HG03064 (cell line): ENCODE measurements around the gene IL15RA.
"Not testable (repeated sequence)": the region's sequence is repeated elsewhere in the genome, so short reads cannot be mapped to it uniquely, and the experiment has no call there.

Experiments
- ATAC-seq: cut with Tn5 transposase; IDR thresholded peaks from one replicate; pipeline ENCODE4 v1.9.1; 2021; ENCODE audit warnings: low read depth; ENCODE audit not compliant: unreplicated experiment

IL15RA gene

DNA sequence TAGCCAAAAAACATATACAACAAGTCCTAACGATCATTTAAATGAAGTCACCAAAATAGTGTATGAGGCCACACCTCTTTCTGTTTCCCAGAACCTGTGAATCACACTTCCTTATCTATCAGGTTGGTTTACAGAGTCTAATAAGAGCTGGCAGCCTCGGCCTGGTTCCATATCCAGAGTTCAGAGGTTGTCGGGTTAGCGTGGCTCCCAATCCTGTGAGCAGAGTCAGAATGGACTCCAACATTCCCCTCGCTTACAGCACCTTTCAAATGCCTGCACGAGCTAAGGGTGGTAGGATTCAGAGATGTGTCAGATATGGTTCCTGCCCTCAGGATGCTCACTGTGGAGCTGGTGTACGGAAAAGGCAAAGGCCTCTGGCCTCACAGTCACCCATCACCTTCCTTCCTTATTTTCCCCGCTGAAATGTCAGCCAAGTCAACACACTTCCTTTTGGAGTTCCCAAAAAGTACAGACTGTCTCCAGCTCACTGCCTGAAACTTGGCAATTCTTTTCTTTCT, 6.0 kb downstream of the IL15RA start:
- ATAC-seq, result no peak

DNA sequence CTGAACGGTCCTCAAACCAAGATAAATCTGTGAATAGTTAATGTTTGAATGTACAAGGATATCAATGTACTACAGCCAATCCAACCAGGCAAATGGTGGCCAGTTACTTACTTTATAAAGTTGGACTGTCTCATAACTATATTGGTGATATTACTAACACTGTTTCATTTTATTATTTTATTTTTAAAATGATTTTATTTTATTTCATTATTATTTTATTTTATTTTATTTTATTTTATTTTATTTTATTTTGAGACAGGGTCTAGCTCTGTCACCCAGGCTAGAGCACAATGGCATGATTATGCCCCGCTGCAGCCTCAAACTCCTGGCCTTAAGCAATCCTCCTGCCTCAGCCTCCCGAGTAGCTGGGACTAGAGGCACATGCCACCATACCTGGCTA, 6.8 kb downstream of the IL15RA start:
- ATAC-seq, result no peak

DNA sequence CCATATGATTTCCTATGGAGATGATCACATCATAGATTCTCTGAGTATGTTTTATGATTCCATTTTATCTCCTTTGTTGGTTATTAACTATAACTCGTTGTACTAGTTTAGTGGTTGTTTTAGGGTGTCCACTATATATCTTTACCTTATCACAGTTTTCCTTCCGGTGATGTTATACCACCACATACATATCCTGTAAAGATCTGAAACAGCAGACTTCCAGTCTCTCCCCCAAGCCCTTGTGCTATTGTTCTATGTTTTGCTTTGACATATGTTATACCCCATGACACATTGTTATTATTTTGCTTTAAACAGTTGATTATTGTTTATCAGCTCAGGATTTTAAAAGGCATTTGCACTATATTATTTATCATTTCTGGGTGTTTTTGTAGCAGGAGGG, 7.3 kb downstream of the IL15RA start:
- no peak for ATAC-seq

DNA sequence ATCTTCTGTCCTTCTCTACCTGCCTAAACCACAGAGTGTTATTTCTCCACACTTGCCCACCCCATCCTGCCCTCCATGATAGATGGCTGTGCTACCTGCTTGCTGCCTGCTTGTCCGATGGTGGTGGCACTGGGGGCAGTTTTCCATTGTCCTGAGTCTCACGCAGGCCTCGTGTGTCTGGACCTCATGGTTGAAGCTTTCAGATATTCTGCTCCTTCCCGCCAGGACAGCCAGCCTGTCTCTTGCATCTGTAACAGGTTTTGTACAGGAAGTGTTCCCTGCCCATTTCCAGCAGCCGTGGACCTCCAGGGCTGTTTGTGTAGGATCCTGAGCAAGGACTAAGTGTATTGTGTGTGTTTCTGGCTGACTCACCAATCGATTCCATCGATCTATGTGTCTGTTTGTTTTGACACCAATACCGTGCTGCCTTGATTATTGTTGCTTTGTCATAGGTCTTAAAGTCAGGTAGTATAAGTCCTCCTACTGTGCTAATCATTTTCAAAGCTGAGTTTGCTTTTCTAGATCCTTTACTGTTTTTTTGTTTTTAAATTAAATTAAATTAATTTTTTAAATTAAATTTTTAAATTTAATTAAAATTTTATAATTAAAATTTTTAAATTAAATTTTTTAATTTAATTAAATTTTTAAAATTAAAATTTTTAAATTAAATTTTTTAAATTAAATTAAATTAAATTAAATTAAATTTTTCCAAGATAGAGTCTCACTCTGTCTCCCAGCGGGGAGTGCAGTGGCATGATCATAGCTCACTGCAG, 8.5 kb downstream of the IL15RA start:
- ATAC-seq, result no peak

DNA sequence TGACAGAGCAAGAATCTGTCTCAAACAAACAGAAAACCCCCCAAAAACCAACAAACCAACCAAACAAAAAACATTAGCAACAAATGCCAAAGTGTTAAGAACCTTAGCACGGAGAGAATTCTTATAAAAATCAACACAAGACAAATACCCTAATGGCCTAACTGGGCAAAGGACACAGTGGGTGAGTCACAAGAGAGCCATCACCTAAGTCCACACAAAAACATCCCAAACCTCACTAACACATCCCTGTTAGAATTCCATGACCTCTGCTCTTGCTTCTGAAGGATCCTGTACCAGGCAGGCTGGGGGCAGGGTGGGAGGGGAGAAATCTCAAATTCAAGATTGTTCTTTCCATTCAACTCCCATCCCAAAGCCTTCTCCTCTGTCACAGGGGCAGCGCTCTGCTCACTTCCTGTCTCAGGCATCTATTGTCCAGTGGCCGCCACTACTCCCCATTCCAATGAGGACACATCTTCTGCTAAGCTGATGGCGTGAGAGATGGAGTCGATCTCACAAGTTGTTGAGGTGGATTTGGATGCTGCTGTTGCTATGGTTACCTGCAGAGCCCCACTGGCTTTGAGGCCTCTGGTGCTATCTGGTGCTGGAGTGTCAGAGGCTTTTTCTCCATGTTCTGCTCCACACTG, 9.2 kb downstream of the IL15RA start:
- ATAC-seq, result no peak

DNA sequence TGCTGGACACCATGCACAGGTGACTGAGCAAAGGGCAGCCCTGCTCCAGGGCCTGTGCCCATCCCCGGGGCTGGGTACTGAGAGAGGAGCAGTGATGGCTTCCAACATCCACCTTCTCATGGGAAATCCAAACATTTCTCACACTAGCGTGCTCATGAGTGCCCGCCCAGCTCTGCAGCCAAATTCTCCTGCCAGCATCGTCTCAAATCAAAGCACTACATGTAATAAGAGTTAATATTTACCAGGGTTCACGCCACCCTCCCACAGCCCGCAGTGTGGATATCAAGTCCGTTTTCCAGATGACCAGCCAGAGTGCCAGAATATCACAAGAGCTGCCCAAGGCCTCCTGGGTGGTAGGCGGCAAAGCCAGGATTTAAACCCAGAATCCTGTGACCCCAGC, 12.1 kb downstream of the IL15RA start:
- no peak for ATAC-seq

DNA sequence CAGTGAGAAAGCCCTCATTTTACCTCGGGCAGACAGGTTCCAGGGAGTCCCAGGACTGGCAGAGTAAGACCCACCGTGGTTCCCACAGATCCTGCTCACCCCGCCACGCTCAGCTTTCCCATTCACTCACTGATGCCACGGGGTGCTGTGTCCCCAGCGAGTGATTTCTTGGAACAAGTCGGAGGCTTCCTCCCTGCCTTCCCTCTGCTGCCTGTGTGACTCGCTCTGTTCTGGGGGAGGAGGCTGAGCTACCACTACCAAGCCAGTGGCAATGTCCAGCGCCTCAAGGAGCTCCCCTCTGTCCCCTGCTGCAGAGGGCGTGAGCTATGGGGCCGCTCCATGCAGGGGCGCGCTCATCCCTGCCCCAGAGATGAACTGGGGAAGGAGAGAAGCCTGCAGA, 12.6 kb downstream of the IL15RA start:
- no peak for ATAC-seq

DNA sequence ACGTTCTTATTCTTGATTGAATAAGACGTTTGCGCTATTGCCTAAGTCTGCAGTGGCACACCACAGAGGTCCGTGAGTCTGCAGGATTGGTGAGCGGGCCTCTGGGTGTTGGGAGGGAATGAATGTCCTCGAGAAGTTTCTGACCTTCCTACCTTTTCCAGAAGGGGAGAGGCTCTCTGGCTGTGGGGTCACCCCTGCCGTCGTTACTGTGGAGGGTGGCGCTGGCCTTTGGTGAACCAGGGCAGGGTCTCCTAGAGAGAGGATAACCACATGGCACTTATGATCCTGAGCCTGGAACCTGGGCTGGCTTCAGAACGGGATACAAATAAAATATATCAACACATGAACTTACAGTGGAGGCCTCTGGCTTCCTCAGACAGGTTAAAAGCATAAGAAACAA, 13.8 kb downstream of the IL15RA start:
- ATAC-seq, result no peak

DNA sequence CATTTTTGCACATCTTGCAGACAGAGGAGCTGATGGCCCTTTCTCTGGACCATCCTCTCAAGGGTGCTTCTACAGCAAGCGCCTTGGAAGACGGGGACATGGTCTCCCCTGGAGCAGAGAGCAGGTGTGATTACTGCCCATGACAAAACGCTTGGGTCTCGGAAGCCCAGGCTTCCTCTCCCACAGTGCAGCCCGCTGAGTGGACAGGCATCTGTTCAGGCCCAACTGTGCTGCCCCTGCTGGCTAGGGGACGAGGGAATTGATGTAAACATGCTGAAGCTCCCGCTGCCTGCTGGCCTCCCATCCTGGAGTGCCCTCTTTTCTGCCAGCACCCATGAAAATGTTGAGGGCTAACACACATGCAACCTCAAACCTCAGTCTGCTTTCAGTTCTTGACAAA, 14.3 kb downstream of the IL15RA start:
- no peak for ATAC-seq

DNA sequence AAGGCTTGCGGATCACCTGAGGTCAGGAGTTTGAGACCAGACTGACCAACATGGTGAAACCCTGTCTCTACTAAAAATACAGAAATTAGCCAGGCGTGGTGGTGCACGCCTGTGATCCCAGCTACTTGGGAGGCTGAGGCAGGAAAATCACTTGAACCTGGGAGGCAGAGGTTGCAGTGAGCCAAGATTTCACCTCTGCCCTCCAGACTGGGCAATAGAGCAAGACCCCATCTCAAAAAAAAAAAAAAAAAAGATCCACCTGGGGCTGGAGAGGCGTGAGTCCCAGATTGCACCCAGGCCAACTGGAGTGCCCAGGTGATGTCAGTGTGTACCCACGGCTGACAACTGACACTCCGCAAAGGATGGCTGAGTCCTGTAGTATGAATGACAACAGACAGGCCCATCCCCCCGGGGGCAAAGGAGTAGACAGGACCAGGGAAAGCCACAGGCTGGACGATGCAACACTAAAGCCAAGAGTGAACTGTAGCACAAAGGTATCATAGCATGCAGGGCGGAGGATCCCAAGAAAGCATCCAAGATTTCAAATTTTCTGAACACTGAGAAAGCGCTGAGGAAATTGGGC, 14.9 kb downstream of the IL15RA start:
- not testable (repeated sequence) for ATAC-seq

DNA sequence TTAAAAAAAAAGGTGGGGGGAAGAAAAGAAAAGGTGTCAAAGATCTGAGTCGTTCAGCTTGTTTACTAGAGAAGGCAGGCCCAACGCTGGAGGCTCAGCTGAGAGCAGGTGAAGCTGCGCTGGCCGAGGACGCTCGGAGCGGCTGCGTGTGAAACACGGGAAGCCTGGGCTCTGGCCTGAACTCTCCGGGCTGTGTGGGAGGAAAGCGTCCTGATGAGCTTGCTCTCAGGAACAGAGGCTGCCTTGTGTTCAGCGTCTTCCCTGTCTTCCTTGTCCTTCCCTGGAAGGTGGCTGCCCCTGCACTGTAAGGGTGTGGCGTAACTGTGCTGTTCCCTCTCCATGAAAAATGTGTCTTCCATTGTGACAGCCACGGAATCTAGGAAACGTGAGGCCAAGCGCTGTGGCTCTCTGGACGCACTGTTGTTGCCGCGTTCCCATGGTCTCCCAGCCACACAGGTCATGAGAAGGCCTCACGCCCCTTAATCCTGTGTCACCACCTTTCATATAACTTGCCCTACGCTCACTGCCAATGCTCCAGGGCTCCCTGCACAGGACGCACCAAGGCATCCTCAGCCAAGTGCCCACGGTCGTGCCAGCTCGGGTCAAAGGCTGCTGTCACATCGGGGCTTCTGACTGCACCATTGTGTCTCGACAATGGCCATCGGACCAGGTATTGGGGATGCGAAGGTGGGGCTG, 15.8 kb downstream of the IL15RA start:
- no peak for ATAC-seq

DNA sequence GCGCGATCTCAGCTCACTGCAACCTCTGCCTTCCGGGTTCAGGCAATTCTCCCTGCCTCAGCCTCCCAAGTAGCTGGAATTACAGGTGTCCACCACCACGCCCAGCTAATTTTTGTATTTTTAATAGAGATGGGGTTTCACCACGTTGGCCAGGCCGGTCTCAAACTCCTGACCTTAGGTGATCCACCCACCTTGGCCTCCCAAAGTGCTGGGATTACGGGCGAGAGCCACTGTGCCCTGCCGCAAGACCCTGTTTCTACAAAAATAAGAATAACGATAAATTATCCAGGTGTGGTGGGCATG, 16.4 kb downstream of the IL15RA start:
- not testable (repeated sequence) for ATAC-seq

DNA sequence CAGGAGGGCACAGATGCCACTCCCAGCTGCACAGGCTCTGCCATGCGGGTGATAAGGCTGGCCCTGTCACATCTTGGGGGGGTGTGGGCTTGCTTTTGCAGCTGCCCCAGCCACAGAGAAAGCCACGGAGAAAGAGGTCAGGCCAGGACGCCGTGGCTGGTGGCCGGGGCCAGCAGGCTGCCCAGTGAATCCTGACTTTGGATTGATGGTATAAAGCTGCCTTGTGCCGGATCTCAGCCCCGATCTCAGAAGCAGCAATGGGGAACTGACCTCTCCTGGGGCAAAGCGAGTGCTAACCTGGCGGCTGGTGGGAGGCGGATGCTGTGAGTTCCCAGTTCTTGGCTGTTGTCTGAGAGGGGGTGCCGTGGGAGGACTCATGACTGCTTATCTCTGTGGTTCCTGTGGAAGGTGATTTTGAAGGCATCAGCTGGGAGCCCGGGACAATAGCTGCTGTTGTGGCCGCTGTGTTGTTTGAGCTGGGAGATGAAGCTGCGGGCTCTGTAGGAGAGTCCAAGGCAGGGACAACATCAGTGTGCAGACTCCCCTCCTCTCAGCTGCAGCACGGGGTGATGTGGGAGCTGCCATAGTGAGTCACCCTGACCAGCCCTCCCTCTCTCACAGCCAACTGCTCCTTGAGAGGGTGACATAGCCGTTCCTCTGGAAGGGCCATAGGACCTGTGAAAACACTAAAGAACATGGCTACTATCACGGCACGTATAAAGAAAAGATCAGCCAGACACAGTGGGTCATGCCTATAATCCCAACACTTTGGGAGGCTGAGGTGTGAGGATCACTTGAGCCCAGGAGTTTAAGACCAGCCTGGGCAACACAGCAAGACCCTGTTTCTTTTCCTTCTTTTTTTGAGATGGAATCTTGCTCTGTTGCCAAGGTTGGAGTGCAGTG, 17.0 kb downstream of the IL15RA start:
- no peak for ATAC-seq

DNA sequence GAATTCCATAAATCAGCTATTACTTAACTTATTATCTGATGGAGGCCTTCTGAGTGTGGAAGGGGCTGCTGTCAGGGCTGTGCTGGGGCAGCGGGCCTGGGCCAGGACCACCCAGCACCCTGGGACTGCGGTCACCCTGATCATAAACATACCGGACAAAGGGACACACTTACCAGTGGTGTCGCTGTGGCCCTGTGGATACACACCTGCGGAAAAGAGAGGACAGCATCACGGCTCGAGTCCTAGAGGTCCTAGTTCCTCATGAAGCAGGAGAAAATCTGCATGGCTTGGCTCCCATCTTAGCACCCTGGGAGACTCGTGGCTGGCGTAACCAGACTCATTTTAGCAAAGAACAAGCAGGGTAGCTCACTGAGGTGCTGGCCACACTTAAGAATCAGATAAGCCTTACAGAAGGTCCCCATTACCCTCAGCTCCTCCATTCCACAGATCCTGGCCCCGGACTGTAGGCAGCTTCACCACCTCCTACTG, 17.7 kb downstream of the IL15RA start:
- no peak for ATAC-seq

DNA sequence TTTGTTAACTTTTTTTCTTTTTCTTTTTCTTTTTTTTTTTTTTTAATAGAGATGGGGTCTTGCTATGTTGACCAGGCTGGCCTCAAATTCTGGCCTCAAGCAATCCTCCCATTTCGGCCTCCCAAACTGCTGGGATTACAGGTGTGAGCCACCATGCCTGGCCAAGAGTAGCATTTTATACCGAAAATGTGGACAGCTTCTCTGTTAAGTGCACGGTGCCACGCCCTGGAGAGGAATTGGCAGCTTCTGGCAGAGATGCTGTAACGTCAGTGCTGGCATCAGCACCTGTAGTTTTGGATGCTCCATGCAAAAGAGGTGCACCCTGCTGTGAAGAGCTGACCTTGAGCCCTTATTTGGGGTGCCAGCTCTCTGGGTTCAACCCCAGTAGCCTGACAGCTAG, 18.2 kb downstream of the IL15RA start:
- no peak for ATAC-seq

DNA sequence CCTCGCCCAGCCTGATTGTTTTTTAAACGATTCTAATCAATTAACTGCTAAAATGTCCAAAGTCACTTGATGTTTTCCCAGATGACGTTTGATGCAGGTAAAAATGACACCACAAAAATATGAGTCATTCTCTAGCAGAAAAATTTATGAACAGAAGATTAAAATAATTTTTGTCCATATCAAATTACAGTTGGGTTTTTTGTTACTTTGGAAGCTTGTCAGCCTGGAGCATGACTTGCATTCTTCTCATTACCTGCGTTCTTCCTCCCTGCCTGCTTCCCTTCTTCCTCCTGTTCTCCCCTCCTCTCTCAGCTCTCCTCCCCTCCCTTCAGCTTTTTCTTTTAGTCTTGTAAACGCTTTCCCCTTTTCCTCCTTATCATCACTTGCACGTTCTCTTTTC, 18.7 kb downstream of the IL15RA start:
- no peak for ATAC-seq

DNA sequence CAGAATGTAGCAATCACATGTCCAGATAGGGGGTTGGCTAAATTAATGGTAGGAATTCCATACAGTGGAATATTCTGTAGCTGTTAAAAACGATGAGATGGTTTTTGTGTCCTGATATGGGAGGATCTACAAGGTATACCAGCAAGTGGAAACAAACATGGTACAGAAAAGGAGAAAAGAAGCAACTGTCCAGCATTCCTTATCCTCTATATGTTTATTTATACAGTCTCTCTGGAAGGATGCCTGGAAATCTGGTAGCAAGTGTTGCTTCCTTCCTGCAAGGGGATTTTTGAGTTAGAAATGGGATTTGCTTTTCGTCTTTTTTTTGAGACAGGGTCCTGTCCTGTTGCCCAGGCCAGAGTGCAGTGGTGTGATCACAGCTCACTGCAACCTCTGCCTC, 19.3 kb downstream of the IL15RA start:
- no peak for ATAC-seq

DNA sequence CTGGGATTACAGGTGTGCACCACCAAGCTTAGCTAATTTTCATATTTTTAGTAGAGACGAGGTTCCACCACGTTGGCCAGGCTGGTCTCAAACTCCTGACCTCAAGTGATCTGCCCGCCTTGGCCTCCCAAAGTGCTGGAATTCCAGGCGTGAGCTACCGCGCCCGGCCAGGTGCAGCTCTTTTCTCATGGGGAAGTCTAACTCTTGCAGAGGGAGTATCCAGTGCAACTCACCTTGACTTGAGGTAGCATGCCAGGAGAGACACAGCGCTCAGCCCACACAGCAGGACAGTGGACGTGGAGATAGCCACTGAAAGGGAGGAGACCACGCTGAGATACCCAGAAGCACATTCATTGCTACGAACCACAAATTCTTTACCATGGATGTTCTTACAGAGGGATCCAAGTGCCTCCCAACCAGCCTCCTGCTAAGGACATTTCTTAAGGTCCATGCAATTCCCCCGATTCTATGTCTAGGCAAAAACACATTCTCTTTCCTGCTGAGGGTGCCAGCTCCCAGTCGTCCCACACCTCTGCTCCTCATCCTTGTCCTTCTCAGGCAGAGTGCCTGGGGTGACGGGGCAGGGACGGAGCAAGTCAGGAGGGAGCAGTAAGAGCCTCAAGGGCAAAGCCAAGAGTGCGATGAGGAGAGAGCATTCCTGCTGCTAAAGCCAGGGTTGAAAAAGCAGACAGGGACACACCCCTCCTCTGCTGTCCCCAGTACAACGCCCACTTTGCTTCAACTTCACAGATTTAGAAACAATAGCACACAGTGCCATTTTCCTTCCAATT, 21.0 kb downstream of the IL15RA start:
- no peak for ATAC-seq

DNA sequence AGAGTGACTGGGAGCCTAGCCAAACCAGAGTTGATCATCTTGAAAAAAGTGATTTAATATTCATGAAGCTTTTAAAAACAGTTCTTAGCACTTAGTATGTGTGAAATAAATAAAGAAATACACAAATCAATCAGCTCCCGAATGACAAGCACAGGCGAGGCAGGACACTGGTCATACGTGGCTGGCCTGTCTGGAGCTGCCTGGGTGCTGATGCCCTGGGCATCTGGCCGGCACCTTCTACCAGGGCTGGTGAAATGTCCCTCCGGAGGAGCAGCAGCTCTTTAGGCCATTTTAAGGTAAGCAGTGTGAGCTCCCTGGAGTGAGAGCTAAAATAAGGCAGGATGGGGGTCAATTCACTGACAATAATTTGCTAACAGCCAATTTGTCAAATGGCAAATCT, 23.7 kb downstream of the IL15RA start:
- no peak for ATAC-seq
